Esophagus muscularis mucosa (tissue), 4 donors: Measurements from ENCODE around the gene TXNDC11. TPM values are rescaled to one million over a fixed set of nuclear protein-coding genes. Genes with fewer than 3 reads are reported as not detected.
"Not testable (repeated sequence)": the region's sequence is repeated elsewhere in the genome, so short reads cannot be mapped to it uniquely, and the experiment has no call there.

Experiments used
- DNase-seq: peaks from one replicate; pipeline ENCODE4 v3.0.0-alpha.2; 2017; ENCODE audit errors: extremely low spot score
- H3K27ac ChIP-seq, 4 donors: fragments of 200-600 bp; sonication (generic); replicated peaks in 1 of 4; 1 replicate in 3 of 4; 2 replicates in 1 of 4; pipeline ENCODE4 v1.5.1; 2016 to 2019; ENCODE audit warnings: mild to moderate bottlenecking in 1 of 4
- H3K27me3 ChIP-seq, 4 donors: fragments of 200-600 bp; sonication (generic); one replicate each; pipeline versions ENCODE4 v1.5.1 to v1.6.0; 2016 to 2019
- H3K36me3 ChIP-seq, 4 donors: fragments of 200-600 bp; sonication (generic); one replicate each; pipeline ENCODE4 v1.5.1; 2016 to 2019
- H3K4me1 ChIP-seq, 4 donors: fragments of 200-600 bp; sonication (generic); one replicate each; pipeline ENCODE4 v1.5.1; 2016 to 2019
- H3K4me3 ChIP-seq, 4 donors: fragments of 200-600 bp; sonication (generic); 1 replicate in 2 of 4; 2 replicates in 2 of 4; pipeline ENCODE4 v1.5.1; 2016 to 2019; ENCODE audit warnings: mild to moderate bottlenecking in 4 of 4, moderate library complexity in 1 of 4
- H3K9me3 ChIP-seq, 4 donors: fragments of 200-600 bp; sonication (generic); 1 replicate in 3 of 4; 2 replicates in 1 of 4; pipeline ENCODE4 v1.5.1; 2016 to 2019
- CTCF ChIP-seq, 3 experiments: fragments of 200-600 bp in 2 of 3; fragments of 450-650 bp in 1 of 3; sonication (generic) in 2 of 3; IDR thresholded peaks; one replicate each; pipeline ENCODE4 v1.5.1; 2017 to 2019; ENCODE audit warnings: antibody characterized with exemption in 3 of 3, mild to moderate bottlenecking in 2 of 3, moderate library complexity in 1 of 3
- EP300 ChIP-seq: sonication (generic); formaldehyde crosslinking; IDR thresholded peaks from one replicate; pipeline ENCODE4 v1.6.1; 2017; ENCODE audit warnings: antibody characterized with exemption
- POLR2A ChIP-seq: fragments of 450-650 bp; IDR thresholded peaks from one replicate; pipeline ENCODE4 v1.6.1; 2017; ENCODE audit warnings: antibody characterized with exemption, moderate library complexity, mild to moderate bottlenecking, low read depth
- POLR2AphosphoS5 ChIP-seq, 2 donors: sonication (generic); formaldehyde crosslinking; IDR thresholded peaks; one replicate each; pipeline ENCODE4 v1.6.1; 2017; ENCODE audit warnings: antibody characterized with exemption in 2 of 2
- WGBS: methylation state at CpG from one replicate; pipeline ENCODE4 v1.1.5; 2018; 5-methylcytosine and 5-hydroxymethylcytosine counted together
- intact Hi-C: fragments of 100-400 bp; cut with DNase I; formaldehyde crosslinking; loops from one replicate; pipeline ENCODE4 v1.15.1; 2023
- total RNA-seq, 4 donors: library from RNA; depleted of rRNA; stranded (reverse); fragments of >200 nt; gene quantifications; one replicate each; pipeline versions ENCODE4 v1.1.0 to v1.2.1, GENCODE V29; 2016

Gene TXNDC11
- total RNA-seq = 10 to 100 TPM; 32.4 to 47.2 (median 38.2) TPM

GRCh38 chr16:11742536-11743307, at the start of gene TXNDC11:
TXNDC11 (minus strand) TSS chr16:11742857; CDS start chr16:11742730, 127 bp downstream.
- peaks cover 28 to 52% (median 51%) of the 10 kb centered on the region in 4 donors for H3K4me1 ChIP-seq
- peak within 1 kb of the TSS; percentile 98 to 100 (median 99) for H3K27ac ChIP-seq
- H3K9me3 ChIP-seq = no peaks in the 10 kb centered on the region
- peak; percentile 100 for DNase-seq
- H3K4me3 ChIP-seq = peak within 1 kb of the TSS; percentile 89 to 99 (median 95)
- 0% methylated on average over 4 of the region's 96 CpGs for WGBS
- H3K36me3 ChIP-seq = no peaks in the 10 kb centered on the region
- no peaks in the 10 kb centered on the region for H3K27me3 ChIP-seq
- intact Hi-C loops = loop anchor here (2.0 kb wide), 1 partner anchor 54 kb away; the partner anchor contains the start of gene ZC3H7A
- TF ChIP-seq POLR2AphosphoS5 (IDR thresholded peaks at IDR 0.05) = peak; percentile 92 to 98
- no peak for TF ChIP-seq CTCF (IDR thresholded peaks at IDR 0.05)
- peak; percentile 51 for TF ChIP-seq EP300
- TF ChIP-seq POLR2A = peak; percentile 93

- Histone ChIP-seq H3K4me1 (peaks cover 52 to 91% (median 82%) of the 10 kb centered on the region in 4 donors), H3K36me3 (peaks cover 0 to 8% (median 2%) of the 10 kb centered on the region in 4 donors), H3K27me3 (no peaks in the 10 kb centered on the region), H3K9me3 (no peaks in the 10 kb centered on the region), H3K27ac (peak overlapping the region; percentile 98 to 99 (median 99)), H3K4me3 (no peak overlapping the region)
- intact Hi-C loops = no loop called here
- no peak for TF ChIP-seq CTCF (IDR thresholded peaks at IDR 0.05)
- no peak for TF ChIP-seq POLR2AphosphoS5 (IDR thresholded peaks at IDR 0.05)
- TF ChIP-seq EP300 = no peak
- TF ChIP-seq POLR2A = no peak
- WGBS = 84% methylated on average over 8 of the region's 8 CpGs
- no peak for DNase-seq
Observed at GRCh38 chr16:11791144-11791828, 48.6 kb upstream of the TXNDC11 start.

- Histone ChIP-seq H3K4me1 (peaks cover 41 to 91% (median 82%) of the 10 kb centered on the region in 4 donors), H3K27me3 (no peaks in the 10 kb centered on the region), H3K36me3 (peaks cover 0 to 6% (median 0%) of the 10 kb centered on the region in 4 donors), H3K9me3 (no peaks in the 10 kb centered on the region), H3K4me3 (no peak overlapping the region), H3K27ac (no peak overlapping the region)
- DNase-seq = no peak
- whole genome bisulfite sequencing = 76% methylated on average over 3 of the region's 3 CpGs
- TF ChIP-seq CTCF (IDR thresholded peaks at IDR 0.05) (no peak), POLR2A (no peak)
- intact Hi-C loops = no loop called here
Observed at GRCh38 chr16:11788914-11789313, 46.3 kb upstream of the TXNDC11 start.

GRCh38 chr16:11784980-11785599, 42.4 kb upstream of the TXNDC11 start:
- H3K9me3 ChIP-seq, DNase-seq, H3K4me3 ChIP-seq, H3K27me3 ChIP-seq: not testable (repeated sequence)
- 91% methylated on average over 13 of the region's 13 CpGs for WGBS
- Histone ChIP-seq H3K36me3 (peaks cover 0 to 12% (median 0%) of the 10 kb centered on the region in 4 donors), H3K4me1 (peaks cover 45 to 92% (median 82%) of the 10 kb centered on the region in 4 donors), H3K27ac (peak overlapping the region; percentile 78 to 87 (median 84))
- intact Hi-C loops = loop anchor here (5.0 kb wide), 1 partner anchor 67 kb away; the partner anchor contains the start of gene RSL1D1

- not testable (repeated sequence) for DNase-seq
- 97% methylated on average over 6 of the region's 6 CpGs for WGBS
- intact Hi-C loops = loop anchor here (5.0 kb wide), 1 partner anchor 68 kb away; the partner anchor contains the start of gene RSL1D1
Observed at GRCh38 chr16:11784381-11784780, 41.7 kb upstream of the TXNDC11 start.

More at GRCh38 chr16:11784381-11784780, 41.7 kb upstream of the TXNDC11 start:
- H3K27ac ChIP-seq = peak overlapping the region; percentile 78 to 87 (median 84)
- peaks cover 0 to 19% (median 3%) of the 10 kb centered on the region in 4 donors for H3K36me3 ChIP-seq
- not testable (repeated sequence) for H3K4me3 ChIP-seq, H3K9me3 ChIP-seq, H3K27me3 ChIP-seq
- H3K4me1 ChIP-seq = peaks cover 44 to 86% (median 76%) of the 10 kb centered on the region in 4 donors
